ENCODE data around the gene BBS10. TPM values are rescaled to one million over a fixed set of nuclear protein-coding genes. Genes with fewer than 3 reads are reported as not detected.
"Not testable (repeated sequence)": the region's sequence is repeated elsewhere in the genome, so short reads cannot be mapped to it uniquely, and the experiment has no call there.

BBS10 gene
- total and polyA plus RNA-seq, 4 experiments from 2014 or later = 0.92 to 12.6 (median 7.0) TPM

- DNase-seq = no peak
- H3K27ac ChIP-seq (ENCODE audit: low read depth, low read length) = no peak overlapping the region
- CTCF ChIA-PET (ENCODE audit: partially characterized antibody) = no interaction called here
- no peak overlapping the region for H3K4me3 ChIP-seq (ENCODE audit: low read length in 2 of 2)
- no peaks in the 10 kb centered on the region for H3K36me3 ChIP-seq (ENCODE audit: insufficient read depth, low read length)
- no peaks in the 10 kb centered on the region for H3K4me1 ChIP-seq (ENCODE audit: insufficient read depth, low read length)
- H3K4me1 Mint-ChIP-seq = no peaks in the 10 kb centered on the region
- intact Hi-C loops (cut with micrococcal nuclease) = no loop called here
- H3K27me3 ChIP-seq (ENCODE audit: insufficient read depth, low read length) = peaks cover 5% of the 10 kb centered on the region
- POLR2A ChIA-PET (ENCODE audit: partially characterized antibody) = no interaction called here
- no peak overlapping the region for H3K4me3 Mint-ChIP-seq
- H3K36me3 Mint-ChIP-seq = peaks cover 0 to 4% of the 10 kb centered on the region in 2 donors
- H3K27ac Mint-ChIP-seq = no peak overlapping the region
- H3K9me3 Mint-ChIP-seq = no peaks in the 10 kb centered on the region
- no peaks in the 10 kb centered on the region for H3K9me3 ChIP-seq (ENCODE audit: control insufficient read depth in 1 of 2, low read length in 2 of 2)
- peaks cover 5 to 9% of the 10 kb centered on the region in 2 donors for H3K27me3 Mint-ChIP-seq
These were observed 10.6 kb downstream of the BBS10 start for GRCh38 chr12:76337583-76337982.

GRCh38 chr12:76332606-76333005 is 15.6 kb downstream of the BBS10 start:
- Histone ChIP-seq H3K36me3 (ENCODE audit: insufficient read depth, low read length) (no peaks in the 10 kb centered on the region), H3K27ac (ENCODE audit: low read depth, low read length) (no peak overlapping the region), H3K27me3 (ENCODE audit: insufficient read depth, low read length) (peaks cover 5% of the 10 kb centered on the region), H3K4me1 (ENCODE audit: insufficient read depth, low read length) (no peaks in the 10 kb centered on the region), H3K4me3 (ENCODE audit: low read length in 2 of 2) (no peak overlapping the region), H3K9me3 (ENCODE audit: control insufficient read depth in 1 of 2, low read length in 2 of 2) (no peaks in the 10 kb centered on the region)
- ChIA-PET CTCF (ENCODE audit: partially characterized antibody) (no interaction called here), POLR2A (ENCODE audit: partially characterized antibody) (no interaction called here)
- peaks cover 0 to 4% of the 10 kb centered on the region in 2 donors for H3K36me3 Mint-ChIP-seq
- H3K9me3 Mint-ChIP-seq = peaks cover 0 to 6% (median 0%) of the 10 kb centered on the region in 8 donors
- H3K4me3 Mint-ChIP-seq = no peak overlapping the region
- intact Hi-C loops (cut with micrococcal nuclease) = no loop called here
- H3K27me3 Mint-ChIP-seq = peaks cover 9 to 10% of the 10 kb centered on the region in 2 donors
- DNase-seq = no peak
- no peaks in the 10 kb centered on the region for H3K4me1 Mint-ChIP-seq
- no peak overlapping the region for H3K27ac Mint-ChIP-seq

- CTCF ChIA-PET (ENCODE audit: partially characterized antibody) = interaction anchor here (2.0 kb wide), 1 partner anchor 11 kb away, joined by 6 read pairs; no protein-coding TSS in a partner anchor
- H3K4me3 ChIP-seq (ENCODE audit: low read length in 2 of 2) = no peak overlapping the region
- H3K9me3 ChIP-seq (ENCODE audit: control insufficient read depth in 1 of 2, low read length in 2 of 2) = no peaks in the 10 kb centered on the region
- H3K27me3 Mint-ChIP-seq = peaks cover 10 to 13% of the 10 kb centered on the region in 2 donors
- intact Hi-C loops (cut with micrococcal nuclease) = no loop called here
- H3K4me1 Mint-ChIP-seq = no peaks in the 10 kb centered on the region
- H3K4me3 Mint-ChIP-seq = no peak overlapping the region
- peaks cover 0 to 6% (median 3%) of the 10 kb centered on the region in 8 donors for H3K9me3 Mint-ChIP-seq
- POLR2A ChIA-PET (ENCODE audit: partially characterized antibody) = no interaction called here
- no peak for DNase-seq
- H3K27me3 ChIP-seq (ENCODE audit: insufficient read depth, low read length) = peaks cover 5% of the 10 kb centered on the region
- no peak overlapping the region for H3K27ac Mint-ChIP-seq
- H3K4me1 ChIP-seq (ENCODE audit: insufficient read depth, low read length) = no peaks in the 10 kb centered on the region
- no peak overlapping the region for H3K27ac ChIP-seq (ENCODE audit: low read depth, low read length)
- H3K36me3 Mint-ChIP-seq = no peaks in the 10 kb centered on the region
- H3K36me3 ChIP-seq (ENCODE audit: insufficient read depth, low read length) = no peaks in the 10 kb centered on the region
These were observed 18.6 kb downstream of the BBS10 start for GRCh38 chr12:76329606-76330005.

- no peak overlapping the region for H3K27ac ChIP-seq (ENCODE audit: low read depth, low read length)
- Mint-ChIP-seq H3K4me1 (no peaks in the 10 kb centered on the region), H3K4me3 (no peak overlapping the region), H3K27ac (no peak overlapping the region), H3K36me3 (no peaks in the 10 kb centered on the region), H3K27me3 (peaks cover 10 to 13% of the 10 kb centered on the region in 2 donors), H3K9me3 (peaks cover 0 to 6% (median 3%) of the 10 kb centered on the region in 8 donors)
- no peaks in the 10 kb centered on the region for H3K9me3 ChIP-seq (ENCODE audit: control insufficient read depth in 1 of 2, low read length in 2 of 2)
- no peak for DNase-seq
- no peak overlapping the region for H3K4me3 ChIP-seq (ENCODE audit: low read length in 2 of 2)
- ChIA-PET POLR2A (ENCODE audit: partially characterized antibody) (no interaction called here), CTCF (ENCODE audit: partially characterized antibody) (interaction anchor here (2.0 kb wide), 1 partner anchor 11 kb away, joined by 6 read pairs; no protein-coding TSS in a partner anchor)
- H3K4me1 ChIP-seq (ENCODE audit: insufficient read depth, low read length) = no peaks in the 10 kb centered on the region
- no peaks in the 10 kb centered on the region for H3K36me3 ChIP-seq (ENCODE audit: insufficient read depth, low read length)
- intact Hi-C loops (cut with micrococcal nuclease) = no loop called here
- peaks cover 5% of the 10 kb centered on the region for H3K27me3 ChIP-seq (ENCODE audit: insufficient read depth, low read length)
These were observed 19.1 kb downstream of the BBS10 start for GRCh38 chr12:76329159-76329558.

- H3K27ac ChIP-seq (ENCODE audit: low read depth, low read length); H3K9me3 ChIP-seq (ENCODE audit: control insufficient read depth in 1 of 2, low read length in 2 of 2); intact Hi-C loops (cut with micrococcal nuclease); H3K36me3 Mint-ChIP-seq; H3K9me3 Mint-ChIP-seq; H3K4me3 ChIP-seq (ENCODE audit: low read length in 2 of 2); H3K36me3 ChIP-seq (ENCODE audit: insufficient read depth, low read length); POLR2A ChIA-PET (ENCODE audit: partially characterized antibody); H3K4me1 ChIP-seq (ENCODE audit: insufficient read depth, low read length); H3K27me3 ChIP-seq (ENCODE audit: insufficient read depth, low read length); DNase-seq; H3K4me1 Mint-ChIP-seq; H3K4me3 Mint-ChIP-seq; H3K27ac Mint-ChIP-seq: not testable (repeated sequence)
- peaks cover 6 to 12% of the 10 kb centered on the region in 2 donors for H3K27me3 Mint-ChIP-seq
- CTCF ChIA-PET (ENCODE audit: partially characterized antibody) = interaction anchor here (2.2 kb wide), 1 partner anchor 9 kb away, joined by 6 read pairs; no protein-coding TSS in a partner anchor
These were observed 28.5 kb downstream of the BBS10 start for GRCh38 chr12:76319595-76320319.

- Mint-ChIP-seq H3K27ac (no peak overlapping the region), H3K4me1 (no peaks in the 10 kb centered on the region)
- POLR2A ChIA-PET (ENCODE audit: partially characterized antibody) = no interaction called here
These were observed 29.2 kb downstream of the BBS10 start for GRCh38 chr12:76318773-76319594.

GRCh38 chr12:76317976-76318375 is 30.2 kb downstream of the BBS10 start:
- H3K27ac Mint-ChIP-seq = no peak overlapping the region
- no peak overlapping the region for H3K4me3 Mint-ChIP-seq
- CTCF ChIA-PET (ENCODE audit: partially characterized antibody) = interaction anchor here (2.2 kb wide), 1 partner anchor 10 kb away, joined by 6 read pairs; no protein-coding TSS in a partner anchor
- H3K9me3 ChIP-seq (ENCODE audit: control insufficient read depth in 1 of 2, low read length in 2 of 2) = no peaks in the 10 kb centered on the region
- no peaks in the 10 kb centered on the region for H3K36me3 ChIP-seq (ENCODE audit: insufficient read depth, low read length)
- intact Hi-C loops (cut with micrococcal nuclease) = no loop called here
- no peak overlapping the region for H3K27ac ChIP-seq (ENCODE audit: low read depth, low read length)
- no peaks in the 10 kb centered on the region for H3K4me1 Mint-ChIP-seq
- H3K4me1 ChIP-seq (ENCODE audit: insufficient read depth, low read length) = no peaks in the 10 kb centered on the region
- no peaks in the 10 kb centered on the region for H3K36me3 Mint-ChIP-seq
- H3K9me3 Mint-ChIP-seq = no peaks in the 10 kb centered on the region
- no peaks in the 10 kb centered on the region for H3K27me3 ChIP-seq (ENCODE audit: insufficient read depth, low read length)
- POLR2A ChIA-PET (ENCODE audit: partially characterized antibody) = no interaction called here
- DNase-seq = no peak
- H3K27me3 Mint-ChIP-seq = peaks cover 10 to 13% of the 10 kb centered on the region in 2 donors
- no peak overlapping the region for H3K4me3 ChIP-seq (ENCODE audit: low read length in 2 of 2)

More at GRCh38 chr12:76318773-76319594, 29.2 kb downstream of the BBS10 start:
- Mint-ChIP-seq H3K36me3 (no peaks in the 10 kb centered on the region), H3K27me3 (peaks cover 6 to 13% of the 10 kb centered on the region in 2 donors), H3K4me3 (no peak overlapping the region), H3K9me3 (no peaks in the 10 kb centered on the region)
- Histone ChIP-seq H3K4me1 (ENCODE audit: insufficient read depth, low read length) (no peaks in the 10 kb centered on the region), H3K27me3 (ENCODE audit: insufficient read depth, low read length) (no peaks in the 10 kb centered on the region), H3K9me3 (ENCODE audit: control insufficient read depth in 1 of 2, low read length in 2 of 2) (no peaks in the 10 kb centered on the region), H3K27ac (ENCODE audit: low read depth, low read length) (no peak overlapping the region), H3K36me3 (ENCODE audit: insufficient read depth, low read length) (no peaks in the 10 kb centered on the region), H3K4me3 (ENCODE audit: low read length in 2 of 2) (no peak overlapping the region)
- CTCF ChIA-PET (ENCODE audit: partially characterized antibody) = interaction anchor here (0.7 to 2.2 kb wide), 2 partner anchors 9 to 1839 kb away, joined by 3 to 6 read pairs; no protein-coding TSS in a partner anchor
- DNase-seq = no peak
- intact Hi-C loops (cut with micrococcal nuclease) = no loop called here
